Transverse colon (tissue), 4 donors: ENCODE data around the gene FSTL3. TPM values are rescaled to one million over a fixed set of nuclear protein-coding genes. Genes with fewer than 3 reads are reported as not detected.
"Not testable (repeated sequence)": the region's sequence is repeated elsewhere in the genome, so short reads cannot be mapped to it uniquely, and the experiment has no call there.

ENCODE experiments used
- DNase-seq: peaks from one replicate; pipeline ENCODE4 v3.0.0-alpha.2; 2019
- H3K27ac ChIP-seq, 4 donors: fragments of 200-600 bp; sonication (generic); 2 replicates each; pipeline ENCODE4 v1.5.1; 2016 to 2018; ENCODE audit warnings: inconsistent platforms in 4 of 4
- H3K27me3 ChIP-seq: fragments of 200-600 bp; sonication (generic); 2 replicates; pipeline ENCODE4 v1.5.1; 2017; ENCODE audit warnings: inconsistent platforms
- H3K36me3 ChIP-seq, 4 donors: fragments of 200-600 bp; sonication (generic); 2 replicates each; pipeline ENCODE4 v1.5.1; 2017 to 2019; ENCODE audit warnings: inconsistent platforms in 4 of 4
- H3K4me1 ChIP-seq, 4 donors: fragments of 200-600 bp; sonication (generic); 2 replicates each; pipeline ENCODE4 v1.5.1; 2017 to 2020; ENCODE audit warnings: inconsistent platforms in 4 of 4
- H3K4me3 ChIP-seq, 4 donors: fragments of 200-600 bp; sonication (generic); 1 replicate in 1 of 4; 2 replicates in 3 of 4; pipeline versions ENCODE4 v1.5.1 to v1.6.1; 2017 to 2019; ENCODE audit warnings: inconsistent platforms in 4 of 4
- H3K9me3 ChIP-seq, 2 donors: fragments of 200-600 bp; sonication (generic); 2 replicates each; pipeline ENCODE4 v1.5.1; 2017 to 2019; ENCODE audit warnings: inconsistent platforms in 2 of 2
- EP300 ChIP-seq: sonication (generic); formaldehyde crosslinking; IDR thresholded peaks from one replicate; pipeline ENCODE4 v1.6.1; 2017; ENCODE audit warnings: antibody characterized with exemption, low read depth
- POLR2A ChIP-seq: fragments of 450-650 bp; IDR thresholded peaks from one replicate; pipeline ENCODE4 v1.6.1; 2016; ENCODE audit warnings: antibody characterized with exemption, mild to moderate bottlenecking, moderate library complexity
- POLR2AphosphoS5 ChIP-seq, 3 donors: sonication (generic); formaldehyde crosslinking; IDR thresholded peaks; one replicate each; pipeline ENCODE4 v1.6.1; 2016; ENCODE audit warnings: antibody characterized with exemption in 3 of 3
- WGBS, 2 donors: methylation state at CpG; one replicate each; pipeline ENCODE4 v1.1.5; 2018; ENCODE audit warnings: low coverage in 1 of 2; 5-methylcytosine and 5-hydroxymethylcytosine counted together
- in situ Hi-C, 4 donors: fragments of 200-750 bp; cut with MboI; loops; one replicate each; pipeline versions ENCODE4 v1.15.0 to v1.15.1; 2017; ENCODE audit warnings: low sequenced_read_pairs in 3 of 4, low pct_ligation_motif_present in 1 of 4, low pct_unique_long_range_greater_than_20kb in 1 of 4
- intact Hi-C: fragments of 100-400 bp; cut with DNase I; formaldehyde crosslinking; loops from one replicate; pipeline ENCODE4 v1.15.1; 2023; ENCODE audit warnings: low total_unique reads
- total RNA-seq, 4 donors: library from RNA; depleted of rRNA; stranded (reverse); fragments of >200 nt; gene quantifications; one replicate each; pipeline ENCODE4 v1.1.0, GENCODE V29; 2016
- TF ChIP-seq, protein P1 (sequence below), 5 experiments: fragments of 200-600 bp in 3 of 5; fragments of 450-650 bp in 2 of 5; sonication (generic) in 3 of 5; IDR thresholded peaks; 1 replicate in 2 of 5; 2 replicates in 3 of 5; pipeline ENCODE4 v1.5.1; 2016 to 2017; ENCODE audit warnings: antibody characterized with exemption in 5 of 5, inconsistent platforms in 3 of 5, mild to moderate bottlenecking in 2 of 5, moderate library complexity in 1 of 5

The FSTL3 gene
- total RNA-seq, 4 donors from 2014 or later: 14.1 to 37.9 (median 31.2) TPM

DNA sequence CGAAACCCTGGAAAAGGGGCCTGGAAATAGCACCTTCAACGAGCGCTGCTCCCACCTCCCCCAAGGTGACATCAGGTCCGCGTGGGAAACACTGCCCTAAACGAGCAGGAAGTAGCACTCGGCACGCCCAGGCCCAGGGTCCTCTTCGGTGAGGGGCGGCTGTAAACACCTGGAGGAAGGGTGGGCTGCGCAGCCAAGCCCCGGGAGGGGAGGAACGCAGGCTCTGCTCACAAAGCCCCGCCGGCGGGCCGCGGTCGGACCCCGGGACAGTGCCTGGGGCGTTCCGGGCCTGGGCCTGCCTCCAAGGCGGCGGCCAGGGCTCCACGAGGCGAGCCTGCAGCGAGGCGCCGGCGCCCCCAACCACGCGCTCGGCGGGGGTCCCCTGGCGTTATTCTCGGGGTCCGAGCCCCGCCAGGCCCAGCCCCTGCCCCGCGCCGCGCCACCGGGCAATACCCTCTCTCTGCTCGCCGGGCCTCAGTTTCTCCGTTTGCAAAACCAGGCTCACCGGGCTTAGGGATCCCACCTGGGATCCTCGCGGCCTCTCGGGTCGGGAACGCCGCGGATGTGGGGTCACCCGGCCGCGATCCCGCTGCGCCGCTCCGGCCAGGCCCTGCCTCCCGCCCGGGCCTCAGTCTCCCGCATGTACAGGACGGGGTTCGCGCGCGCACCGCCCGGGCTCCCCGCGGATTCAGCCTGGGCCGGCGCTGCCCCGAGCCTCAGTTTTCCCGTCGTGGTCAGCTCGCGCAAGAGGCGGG, 13.8 kb upstream of the FSTL3 start:
- Histone ChIP-seq H3K9me3 (no peaks in the 10 kb centered on the region), H3K27ac (peak overlapping the region; percentile 95 to 97 (median 96)), H3K4me3 (peak overlapping the region; percentile 84 to 100 (median 98)), H3K27me3 (no peaks in the 10 kb centered on the region), H3K36me3 (no peaks in the 10 kb centered on the region), H3K4me1 (peaks cover 45 to 68% (median 60%) of the 10 kb centered on the region in 4 donors)
- DNase-seq: peak; percentile 81
- 0% methylated on average over 57 of the region's 81 CpGs; no CpG with 5 or more reads in 1 of the 2 donors for WGBS, 2 donors
- intact Hi-C loops (no loop called here), in situ Hi-C loops (no loop called here)
- TF ChIP-seq EP300: no peak
- TF ChIP-seq POLR2A: peak; percentile 35
- TF ChIP-seq POLR2AphosphoS5 (IDR thresholded peaks at IDR 0.05): peak in 2 of 3 donors; percentile 41 to 63

DNA sequence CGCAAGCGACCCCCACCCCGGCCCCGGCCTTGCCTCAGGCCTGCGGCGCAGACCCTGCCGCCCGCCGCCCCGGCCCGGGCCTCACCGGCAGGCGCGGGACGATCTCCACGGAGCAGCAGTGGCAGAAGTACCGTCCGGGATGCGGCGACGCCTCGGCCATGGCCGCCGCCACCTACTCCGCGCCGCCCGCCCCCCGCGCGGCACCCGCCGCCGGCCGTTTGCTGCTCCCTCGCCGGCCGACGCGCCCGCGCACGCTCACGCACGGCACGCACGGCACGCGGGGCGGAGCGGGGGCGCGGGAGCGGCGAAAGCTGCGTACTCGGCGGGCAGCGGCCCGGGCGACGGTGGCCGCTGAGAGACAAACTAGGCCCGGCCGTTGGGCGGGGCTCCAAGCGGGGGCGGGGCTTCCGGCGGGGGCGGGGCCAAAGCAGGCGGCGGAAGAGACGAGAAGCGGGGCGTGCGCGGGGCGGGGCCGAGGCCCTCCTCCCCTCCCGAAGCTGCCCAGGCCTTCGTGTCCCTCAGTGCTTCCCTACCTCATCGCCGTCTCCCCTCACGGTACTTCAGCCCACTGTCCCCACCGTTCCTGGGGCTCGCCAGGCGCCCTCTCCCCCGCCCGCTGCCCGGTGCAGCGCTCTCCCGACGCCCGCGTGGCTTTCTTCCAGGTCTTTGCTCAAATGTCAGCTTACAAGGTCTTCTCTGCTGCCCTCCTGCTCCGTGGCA, 13.1 kb upstream of the FSTL3 start, which contains the start of gene RNF126:
RNF126 (minus strand) TSS at position 253 of the 720 bp plus-strand sequence; CDS start at position 160, 93 bp downstream.
- in situ Hi-C loops (no loop called here), intact Hi-C loops (no loop called here)
- H3K27ac ChIP-seq: peak within 1 kb of the TSS; percentile 95 to 97 (median 96)
- WGBS, 2 donors: 2% methylated on average over 51 of the region's 97 CpGs; no CpG with 5 or more reads in 1 of the 2 donors
- no peaks in the 10 kb centered on the region for H3K36me3 ChIP-seq
- DNase-seq: peak; percentile 95
- H3K9me3 ChIP-seq: no peaks in the 10 kb centered on the region
- peak within 1 kb of the TSS; percentile 84 to 100 (median 98) for H3K4me3 ChIP-seq
- TF ChIP-seq POLR2A: peak; percentile 50
- peak; percentile 67 to 74 (median 73) for TF ChIP-seq POLR2AphosphoS5 (IDR thresholded peaks at IDR 0.05)
- TF ChIP-seq EP300: no peak
- TF ChIP-seq, protein P1, sequence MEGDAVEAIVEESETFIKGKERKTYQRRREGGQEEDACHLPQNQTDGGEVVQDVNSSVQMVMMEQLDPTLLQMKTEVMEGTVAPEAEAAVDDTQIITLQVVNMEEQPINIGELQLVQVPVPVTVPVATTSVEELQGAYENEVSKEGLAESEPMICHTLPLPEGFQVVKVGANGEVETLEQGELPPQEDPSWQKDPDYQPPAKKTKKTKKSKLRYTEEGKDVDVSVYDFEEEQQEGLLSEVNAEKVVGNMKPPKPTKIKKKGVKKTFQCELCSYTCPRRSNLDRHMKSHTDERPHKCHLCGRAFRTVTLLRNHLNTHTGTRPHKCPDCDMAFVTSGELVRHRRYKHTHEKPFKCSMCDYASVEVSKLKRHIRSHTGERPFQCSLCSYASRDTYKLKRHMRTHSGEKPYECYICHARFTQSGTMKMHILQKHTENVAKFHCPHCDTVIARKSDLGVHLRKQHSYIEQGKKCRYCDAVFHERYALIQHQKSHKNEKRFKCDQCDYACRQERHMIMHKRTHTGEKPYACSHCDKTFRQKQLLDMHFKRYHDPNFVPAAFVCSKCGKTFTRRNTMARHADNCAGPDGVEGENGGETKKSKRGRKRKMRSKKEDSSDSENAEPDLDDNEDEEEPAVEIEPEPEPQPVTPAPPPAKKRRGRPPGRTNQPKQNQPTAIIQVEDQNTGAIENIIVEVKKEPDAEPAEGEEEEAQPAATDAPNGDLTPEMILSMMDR (IDR thresholded peaks at IDR 0.05): no peak
- peaks cover 39 to 60% (median 53%) of the 10 kb centered on the region in 4 donors for H3K4me1 ChIP-seq
- no peaks in the 10 kb centered on the region for H3K27me3 ChIP-seq

DNA sequence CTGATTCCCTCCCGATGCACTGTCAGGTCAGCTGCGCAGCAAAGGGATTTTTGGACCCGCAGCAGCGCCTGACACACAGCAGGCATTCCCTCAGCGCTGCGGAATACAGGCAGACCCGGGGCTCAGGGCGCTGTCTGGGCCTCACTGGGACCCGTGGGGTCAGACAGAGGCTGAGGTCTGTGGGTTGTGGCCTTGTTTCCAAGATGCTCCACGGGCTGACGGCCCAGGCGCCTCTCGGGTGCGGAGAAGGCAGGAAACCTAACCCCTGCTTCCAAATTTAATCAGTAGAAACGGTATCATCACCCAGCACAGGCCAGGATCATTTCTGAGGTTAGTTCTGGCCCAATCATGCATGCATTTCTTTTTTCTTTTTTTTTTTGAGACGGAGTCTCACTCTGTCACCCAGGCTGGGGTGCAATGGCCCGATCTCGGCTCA, 12.5 kb upstream of the FSTL3 start:
- Histone ChIP-seq H3K4me1 (peaks cover 33 to 55% (median 48%) of the 10 kb centered on the region in 4 donors), H3K4me3 (peak overlapping the region; percentile 41 to 100 (median 50)), H3K9me3 (no peaks in the 10 kb centered on the region), H3K36me3 (no peaks in the 10 kb centered on the region), H3K27ac (peak overlapping the region; percentile 85 to 97 (median 95)), H3K27me3 (no peaks in the 10 kb centered on the region)
- DNase-seq: no peak
- intact Hi-C loops (loop anchor here (1.0 kb wide), 1 partner anchor 71 kb away; no protein-coding TSS in a partner anchor), in situ Hi-C loops (no loop called here)
- no peak for TF ChIP-seq POLR2AphosphoS5 (IDR thresholded peaks at IDR 0.05)
- no peak for TF ChIP-seq POLR2A
- no peak for TF ChIP-seq EP300
- TF ChIP-seq, protein P1 (IDR thresholded peaks at IDR 0.05): no peak
- WGBS, 2 donors: 38 to 60% methylated on average over 2 to 18 of the region's 18 CpGs

DNA sequence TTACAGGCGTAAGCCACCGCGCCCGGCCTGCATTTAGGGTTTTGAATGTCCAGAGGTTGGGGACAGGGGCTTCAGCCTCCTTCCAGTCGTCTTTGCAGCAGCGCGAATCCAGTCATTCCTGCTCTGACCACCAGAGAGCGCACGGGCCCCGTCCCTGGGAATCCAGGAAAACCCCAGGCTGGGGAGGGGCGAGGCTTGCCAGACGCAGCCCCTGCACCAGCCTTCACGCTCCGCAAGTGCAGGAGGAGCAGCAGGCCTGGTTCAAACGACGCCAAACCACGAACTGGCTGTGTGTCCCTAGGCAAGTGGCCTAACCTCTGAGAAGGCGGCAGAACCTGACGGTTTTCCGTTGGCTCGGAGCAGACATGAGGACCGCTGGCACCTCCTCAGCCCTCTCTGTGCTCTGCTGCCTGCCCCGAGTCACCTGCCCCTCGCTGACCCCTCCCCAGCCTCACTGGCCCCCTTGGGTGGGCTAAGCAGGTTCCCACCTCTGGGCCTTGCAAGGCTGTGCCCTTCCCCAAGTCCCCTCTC, 11.2 kb upstream of the FSTL3 start:
- 0 to 5% methylated on average over 4 to 24 of the region's 24 CpGs for WGBS, 2 donors
- Histone ChIP-seq H3K4me1 (peaks cover 21 to 42% (median 36%) of the 10 kb centered on the region in 4 donors), H3K36me3 (no peaks in the 10 kb centered on the region), H3K27ac (peak overlapping the region in 3 of 4 donors; percentile 9 to 97 (median 95)), H3K9me3 (no peaks in the 10 kb centered on the region), H3K27me3 (no peaks in the 10 kb centered on the region), H3K4me3 (peak overlapping the region in 2 of 4 donors; percentile 11 to 33)
- TF ChIP-seq, protein P1 (IDR thresholded peaks at IDR 0.05): peak; percentile 92 to 97 (median 97)
- no peak for TF ChIP-seq POLR2AphosphoS5 (IDR thresholded peaks at IDR 0.05)
- no peak for TF ChIP-seq POLR2A
- intact Hi-C loops: loop anchor here (1.0 kb wide), 1 partner anchor 69 kb away; no protein-coding TSS in a partner anchor
- DNase-seq: peak; percentile 84
- in situ Hi-C loops: loop anchor here in 2 of 4 donors (5.0 kb wide), 1 partner anchor 67 kb away; no protein-coding TSS in a partner anchor

DNA sequence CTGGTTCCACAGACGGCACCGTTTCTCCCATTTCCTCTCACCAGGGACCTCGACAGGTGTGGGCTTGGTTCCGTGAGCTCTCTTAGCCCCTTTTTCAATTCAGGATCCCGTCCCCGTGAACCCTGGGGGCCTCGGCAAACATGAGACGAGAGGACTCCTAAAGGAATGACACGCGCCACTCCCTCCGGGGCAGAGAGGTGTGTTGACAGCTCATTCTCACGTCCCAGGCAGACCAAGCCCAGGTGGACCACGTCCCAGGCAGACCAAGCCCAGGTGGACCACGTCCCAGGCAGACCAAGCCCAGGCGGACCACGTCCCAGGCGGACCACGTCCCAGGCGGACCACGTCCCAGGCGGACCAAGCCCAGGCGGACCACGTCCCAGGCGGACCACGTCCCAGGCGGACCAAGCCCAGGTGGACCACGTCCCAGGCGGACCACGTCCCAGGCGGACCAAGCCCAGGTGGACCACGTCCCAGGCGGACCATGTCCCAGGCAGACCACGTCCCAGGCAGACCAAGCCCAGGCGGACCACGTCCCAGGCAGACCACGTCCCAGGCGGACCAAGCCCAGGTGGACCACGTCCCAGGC, 9.1 kb upstream of the FSTL3 start:
- H3K27ac ChIP-seq, H3K4me3 ChIP-seq, intact Hi-C loops, H3K9me3 ChIP-seq, H3K36me3 ChIP-seq, DNase-seq, H3K27me3 ChIP-seq: not testable (repeated sequence)
- H3K4me1 ChIP-seq: peaks cover 5 to 21% (median 16%) of the 10 kb centered on the region in 4 donors
- in situ Hi-C loops: loop anchor here in 2 of 4 donors (5.0 kb wide), 1 partner anchor 65 kb away; no protein-coding TSS in a partner anchor
- 74% methylated on average over 27 of the region's 38 CpGs; no CpG with 5 or more reads in 1 of the 2 donors for whole genome bisulfite sequencing, 2 donors

DNA sequence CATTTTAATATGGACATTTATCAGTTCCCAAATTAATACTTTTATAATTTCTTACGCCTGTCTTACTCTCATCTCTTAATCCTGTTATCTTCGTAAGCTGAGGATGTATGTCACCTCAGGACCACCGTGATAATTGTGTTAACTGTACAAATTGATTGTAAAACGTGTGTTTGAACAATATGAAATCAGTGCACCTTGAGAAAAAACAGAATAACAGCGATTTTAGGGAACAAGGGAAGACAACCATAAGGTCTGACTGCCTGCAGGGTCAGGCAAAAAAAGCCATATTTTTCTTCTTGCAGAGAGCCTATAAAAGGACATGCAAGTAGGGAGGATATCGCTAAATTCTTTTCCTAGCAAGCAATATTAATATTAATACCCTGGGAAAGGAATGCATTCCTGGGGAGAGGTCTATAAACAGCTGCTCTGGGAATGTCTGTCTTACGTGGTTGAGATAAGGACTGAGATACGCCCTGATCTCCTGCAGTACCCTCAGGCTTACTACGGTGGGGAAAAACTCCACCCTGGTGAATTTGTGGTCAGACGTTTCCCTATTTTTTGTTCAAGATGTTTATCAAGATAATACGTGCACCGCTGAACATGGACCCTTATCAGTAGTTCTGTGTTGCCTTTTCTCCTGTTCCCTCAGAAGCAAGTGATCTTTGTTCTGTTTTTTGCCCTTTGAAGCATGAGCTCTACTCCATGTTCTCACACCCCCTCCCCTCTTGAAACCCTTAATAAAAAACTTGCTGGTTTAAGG, 7.3 kb upstream of the FSTL3 start:
- H3K9me3 ChIP-seq, H3K36me3 ChIP-seq, intact Hi-C loops, H3K4me3 ChIP-seq, H3K27me3 ChIP-seq, H3K27ac ChIP-seq, DNase-seq: not testable (repeated sequence)
- 56 to 61% methylated on average over 8 to 12 of the region's 12 CpGs for WGBS, 2 donors
- H3K4me1 ChIP-seq: peaks cover 0 to 14% (median 10%) of the 10 kb centered on the region in 4 donors
- in situ Hi-C loops: loop anchor here in 2 of 4 donors (5.0 kb wide), 1 partner anchor 63 kb away; no protein-coding TSS in a partner anchor
